ENCODE results near the gene SLC6A6.

DNA sequence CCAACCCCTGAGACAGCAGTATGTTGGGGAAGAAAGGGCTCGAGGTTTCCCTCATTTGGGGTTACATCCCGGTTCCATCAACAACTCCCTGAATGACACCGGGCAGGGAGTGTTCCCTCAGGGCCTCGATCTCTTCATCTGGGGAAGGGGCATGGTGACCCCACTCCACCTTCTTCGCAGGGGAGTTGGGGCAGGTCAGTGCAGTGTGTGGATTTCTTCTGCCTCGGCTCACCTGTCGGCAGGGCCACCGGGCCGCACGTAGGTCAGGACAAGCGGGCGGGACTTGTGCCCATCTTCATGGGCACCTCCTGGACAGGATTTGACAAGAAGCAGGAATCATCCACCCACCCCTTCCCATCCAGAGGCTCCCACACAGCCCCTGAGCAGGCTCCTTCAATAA is 120.4 kb downstream of the SLC6A6 start:
- TF ChIP-seq, protein P1, sequence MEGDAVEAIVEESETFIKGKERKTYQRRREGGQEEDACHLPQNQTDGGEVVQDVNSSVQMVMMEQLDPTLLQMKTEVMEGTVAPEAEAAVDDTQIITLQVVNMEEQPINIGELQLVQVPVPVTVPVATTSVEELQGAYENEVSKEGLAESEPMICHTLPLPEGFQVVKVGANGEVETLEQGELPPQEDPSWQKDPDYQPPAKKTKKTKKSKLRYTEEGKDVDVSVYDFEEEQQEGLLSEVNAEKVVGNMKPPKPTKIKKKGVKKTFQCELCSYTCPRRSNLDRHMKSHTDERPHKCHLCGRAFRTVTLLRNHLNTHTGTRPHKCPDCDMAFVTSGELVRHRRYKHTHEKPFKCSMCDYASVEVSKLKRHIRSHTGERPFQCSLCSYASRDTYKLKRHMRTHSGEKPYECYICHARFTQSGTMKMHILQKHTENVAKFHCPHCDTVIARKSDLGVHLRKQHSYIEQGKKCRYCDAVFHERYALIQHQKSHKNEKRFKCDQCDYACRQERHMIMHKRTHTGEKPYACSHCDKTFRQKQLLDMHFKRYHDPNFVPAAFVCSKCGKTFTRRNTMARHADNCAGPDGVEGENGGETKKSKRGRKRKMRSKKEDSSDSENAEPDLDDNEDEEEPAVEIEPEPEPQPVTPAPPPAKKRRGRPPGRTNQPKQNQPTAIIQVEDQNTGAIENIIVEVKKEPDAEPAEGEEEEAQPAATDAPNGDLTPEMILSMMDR (optimal IDR thresholded peaks at IDR 0.05 in 1 of 3, IDR thresholded peaks at IDR 0.05 in 1 of 3, conservative IDR thresholded peaks at IDR 0.05 in 1 of 3; ENCODE audit: extremely low read depth in 1 of 3, insufficient read depth in 2 of 3, low read length in 3 of 3): no peak
- TF ChIP-seq EZH2 (IDR thresholded peaks at IDR 0.05; ENCODE audit: low read length): no peak
